A549 treated with CpdA at 1 μM for 4 hours (cell line): ENCODE results near the gene TMEM132E. TPM values are rescaled to one million over a fixed set of nuclear protein-coding genes. Genes with fewer than 3 reads are reported as not detected.

Experiments
- total RNA-seq: library from RNA; stranded (reverse); fragments of 200-300 nt; extraction: Qiagen RNA extraction; gene quantifications from 5 replicates; pipeline ENCODE4 v1.2.3, GENCODE V29; 2022; ENCODE audit warnings: low read depth

Gene TMEM132E, protein sequence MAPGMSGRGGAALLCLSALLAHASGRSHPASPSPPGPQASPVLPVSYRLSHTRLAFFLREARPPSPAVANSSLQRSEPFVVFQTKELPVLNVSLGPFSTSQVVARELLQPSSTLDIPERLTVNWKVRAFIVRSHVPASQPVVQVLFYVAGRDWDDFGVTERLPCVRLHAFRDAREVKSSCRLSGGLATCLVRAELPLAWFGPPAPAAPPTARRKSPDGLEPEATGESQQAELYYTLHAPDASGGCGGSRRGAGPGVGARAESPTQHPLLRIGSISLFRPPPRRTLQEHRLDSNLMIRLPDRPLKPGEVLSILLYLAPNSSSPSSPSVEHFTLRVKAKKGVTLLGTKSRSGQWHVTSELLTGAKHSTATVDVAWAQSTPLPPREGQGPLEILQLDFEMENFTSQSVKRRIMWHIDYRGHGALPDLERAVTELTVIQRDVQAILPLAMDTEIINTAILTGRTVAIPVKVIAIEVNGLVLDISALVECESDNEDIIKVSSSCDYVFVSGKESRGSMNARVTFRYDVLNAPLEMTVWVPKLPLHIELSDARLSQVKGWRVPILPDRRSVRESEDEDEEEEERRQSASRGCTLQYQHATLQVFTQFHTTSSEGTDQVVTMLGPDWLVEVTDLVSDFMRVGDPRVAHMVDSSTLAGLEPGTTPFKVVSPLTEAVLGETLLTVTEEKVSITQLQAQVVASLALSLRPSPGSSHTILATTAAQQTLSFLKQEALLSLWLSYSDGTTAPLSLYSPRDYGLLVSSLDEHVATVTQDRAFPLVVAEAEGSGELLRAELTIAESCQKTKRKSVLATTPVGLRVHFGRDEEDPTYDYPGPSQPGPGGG (N-terminal part only)
- total RNA-seq: 0.01 TPM in 1 of 5 replicates, not detected in the others

DNA sequence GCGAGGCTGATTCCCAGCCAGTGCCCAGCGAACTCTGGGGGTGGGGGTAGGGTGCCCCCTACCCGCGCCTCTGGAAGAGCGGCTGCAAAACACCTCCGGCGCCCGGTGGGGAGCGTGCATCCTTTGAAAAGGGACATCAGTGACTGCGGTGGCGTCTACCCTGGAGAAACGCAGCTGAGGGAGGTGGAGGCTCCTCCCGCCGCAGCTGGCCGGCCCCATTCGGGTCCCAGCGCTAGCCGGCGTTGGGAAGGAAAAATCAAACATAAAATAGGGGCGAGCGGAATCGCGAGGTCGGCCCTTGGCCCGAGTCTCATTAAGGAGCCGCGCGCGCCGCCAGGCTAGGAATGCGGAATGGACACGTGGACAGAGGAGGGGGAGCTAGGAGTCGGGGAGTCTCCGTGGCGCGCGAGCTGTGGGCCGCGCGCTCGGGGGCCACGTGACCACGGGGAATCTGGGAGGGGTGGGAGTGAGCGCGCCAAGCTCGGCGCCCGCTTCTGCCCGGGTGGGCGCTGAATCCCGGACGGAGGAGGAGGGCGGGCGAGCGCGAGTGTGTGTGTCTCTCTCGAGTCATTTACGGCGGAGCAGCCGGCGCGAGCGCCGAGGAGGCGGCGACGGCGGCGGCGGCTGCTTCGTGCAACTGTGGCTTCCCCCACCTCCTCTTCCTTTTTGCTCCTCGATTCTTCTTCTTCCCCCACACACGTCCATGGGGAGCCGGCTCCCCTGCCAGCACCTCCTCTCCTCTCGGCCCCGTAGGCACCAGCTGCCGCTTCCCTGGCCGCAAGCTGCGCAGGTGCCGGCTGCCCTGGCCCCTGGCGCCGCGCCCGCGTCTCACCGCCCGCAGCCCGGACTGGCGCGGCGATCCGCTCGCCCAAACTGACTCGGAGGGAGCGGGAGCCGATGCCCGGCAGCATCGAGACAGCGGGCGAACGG lies at the start of gene TMEM132E:
Gene TMEM132E (plus strand): TSS at position 566 of the 930 bp plus-strand sequence. CDS start 1,495 bp downstream, outside the sequence.

Other genes with a start within 250 kb of the TMEM132E start
- not detected in 5 replicates for gene CCL13, start 223.1 kb upstream of the TMEM132E start, total RNA-seq
- gene CCL1, start 216.3 kb upstream of the TMEM132E start, total RNA-seq: not detected in 5 replicates